ENCODE measurements around the gene ABCF1.
"Not testable (repeated sequence)": the region's sequence is repeated elsewhere in the genome, so short reads cannot be mapped to it uniquely, and the experiment has no call there.

ABCF1 gene

GRCh38 chr6:30571075-30571761, at the start of gene ABCF1:
Gene ABCF1, plus strand, starts transcription at chr6:30571442. Its CDS starts 46 bp downstream, at chr6:30571488.
- peak; percentile 99 for DNase-seq (ENCODE audit: low spot score)

GRCh38 chr6:30521952-30522351, 49.3 kb upstream of the ABCF1 start:
- DNase-seq (ENCODE audit: low spot score), result not testable (repeated sequence)

- not testable (repeated sequence) for DNase-seq (ENCODE audit: low spot score)
These were observed 44.8 kb upstream of the ABCF1 start for GRCh38 chr6:30526444-30526843.

GRCh38 chr6:30529349-30529875, 41.8 kb upstream of the ABCF1 start:
- DNase-seq (ENCODE audit: low spot score), result peak; percentile 82

- no peak for DNase-seq (ENCODE audit: low spot score)
These were observed 41.2 kb upstream of the ABCF1 start for GRCh38 chr6:30530014-30530413.

- no peak for DNase-seq (ENCODE audit: low spot score)
These were observed 37.6 kb upstream of the ABCF1 start for GRCh38 chr6:30533460-30534294.

- no peak for DNase-seq (ENCODE audit: low spot score)
These were observed 33.3 kb upstream of the ABCF1 start for GRCh38 chr6:30537931-30538330.

- DNase-seq (ENCODE audit: low spot score), result peak; percentile 84
These were observed 29.5 kb upstream of the ABCF1 start for GRCh38 chr6:30541515-30542403.

GRCh38 chr6:30542404-30542725, 28.9 kb upstream of the ABCF1 start:
- DNase-seq (ENCODE audit: low spot score), result no peak

GRCh38 chr6:30542915-30543314, 28.3 kb upstream of the ABCF1 start:
- no peak for DNase-seq (ENCODE audit: low spot score)

GRCh38 chr6:30543821-30544220, 27.4 kb upstream of the ABCF1 start:
- no peak for DNase-seq (ENCODE audit: low spot score)

- DNase-seq (ENCODE audit: low spot score), result peak; percentile 75
These were observed 26.5 kb upstream of the ABCF1 start for GRCh38 chr6:30544666-30545272.

- DNase-seq (ENCODE audit: low spot score), result no peak
These were observed 23.8 kb upstream of the ABCF1 start for GRCh38 chr6:30547454-30547853.

- DNase-seq (ENCODE audit: low spot score), result no peak
These were observed 22.9 kb upstream of the ABCF1 start for GRCh38 chr6:30548375-30548774.

- DNase-seq (ENCODE audit: low spot score), result no peak
These were observed 16.8 kb upstream of the ABCF1 start for GRCh38 chr6:30554404-30554803.

GRCh38 chr6:30554962-30555815, 16.1 kb upstream of the ABCF1 start:
- no peak for DNase-seq (ENCODE audit: low spot score)

- no peak for DNase-seq (ENCODE audit: low spot score)
These were observed 15.5 kb upstream of the ABCF1 start for GRCh38 chr6:30555816-30556065.

- peak; percentile 97 for DNase-seq (ENCODE audit: low spot score)
These were observed 15.0 kb upstream of the ABCF1 start, which contains the start of gene GNL1 for GRCh38 chr6:30556066-30556905. Gene GNL1, minus strand, starts transcription at chr6:30556489. Its CDS starts 286 bp downstream, at chr6:30556203.

GRCh38 chr6:30556906-30557682, 14.1 kb upstream of the ABCF1 start, which contains the start of gene PRR3:
Gene PRR3, plus strand, starts transcription at chr6:30557295. Its CDS starts 50 bp downstream, at chr6:30557345.
- DNase-seq (ENCODE audit: low spot score), result peak; percentile 93

All from activated CD4-positive, alpha-beta T cell treated with anti-CD3 and anti-CD28 coated beads, Interleukin-2, Interleukin-4, amounts not matched to agents 100 ng/mL and 50 ng/mL, durations not matched to agents 16 hours and 8 hours (primary cell).